22Rv1 (cell line): ENCODE results near the gene IL17A.
"Not testable (repeated sequence)": the region's sequence is repeated elsewhere in the genome, so short reads cannot be mapped to it uniquely, and the experiment has no call there.

Source experiments
- H3K27ac ChIP-seq: fragments of 450-650 bp; 2 replicates; pipeline ENCODE4 v1.5.1; 2017
- ZFX ChIP-seq: fragments of 450-650 bp; IDR thresholded peaks from 2 replicates; pipeline ENCODE4 v1.6.1; 2017; ENCODE audit warnings: antibody characterized with exemption, borderline replicate concordance
- TF ChIP-seq, protein P1 (sequence below): fragments of 450-650 bp; IDR thresholded peaks from 2 replicates; pipeline ENCODE4 v1.5.1; 2017; ENCODE audit warnings: mild to moderate bottlenecking

IL17A gene

DNA sequence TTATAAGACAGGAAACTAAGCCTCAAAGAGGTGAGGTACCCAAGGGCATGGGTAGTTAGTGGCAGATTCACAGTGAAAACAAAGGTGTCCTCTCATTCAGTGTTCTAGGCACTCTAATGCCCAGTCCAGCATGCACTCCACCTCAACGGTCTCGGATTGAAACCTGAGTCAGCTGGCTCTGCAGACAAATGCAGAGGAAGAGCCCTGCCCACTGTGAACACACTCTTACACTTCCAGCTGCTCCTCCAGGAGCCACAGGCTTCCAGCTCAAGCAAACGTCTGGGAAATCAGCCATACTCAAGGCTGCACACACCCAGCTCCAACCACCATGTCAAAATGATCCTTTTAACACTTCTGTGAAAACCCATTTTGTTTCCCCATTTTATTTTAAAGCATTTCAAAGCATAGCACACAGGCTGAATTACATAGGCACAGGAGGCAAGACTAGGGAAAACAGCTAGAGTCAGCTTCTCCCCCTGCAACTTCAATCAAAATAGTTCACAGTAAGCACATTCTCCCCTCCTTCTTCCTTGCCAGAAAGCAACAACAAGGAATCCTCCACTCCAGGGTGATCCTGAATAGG is 3.0 kb upstream of the IL17A start:
- no peak overlapping the region for H3K27ac ChIP-seq

DNA sequence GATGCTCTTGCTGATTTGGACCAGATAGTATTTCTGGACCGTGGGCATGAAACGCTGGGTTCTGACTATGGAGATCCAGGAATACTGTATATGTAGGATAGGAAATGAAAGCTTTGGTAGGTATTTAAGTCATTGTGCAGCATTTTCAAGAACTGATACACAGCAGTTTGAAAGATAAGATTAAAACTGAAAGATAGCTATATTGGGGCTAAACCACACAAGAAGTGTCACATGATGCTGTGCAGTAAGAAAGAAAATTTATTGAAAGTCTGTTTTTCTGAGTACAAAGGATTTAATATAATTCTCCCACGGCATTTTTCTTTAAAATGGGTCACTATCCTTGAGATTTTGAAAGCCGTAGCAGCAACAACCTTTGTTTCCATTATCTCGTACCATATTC is 305 bp downstream of the IL17A start:
- TF ChIP-seq, protein P1, sequence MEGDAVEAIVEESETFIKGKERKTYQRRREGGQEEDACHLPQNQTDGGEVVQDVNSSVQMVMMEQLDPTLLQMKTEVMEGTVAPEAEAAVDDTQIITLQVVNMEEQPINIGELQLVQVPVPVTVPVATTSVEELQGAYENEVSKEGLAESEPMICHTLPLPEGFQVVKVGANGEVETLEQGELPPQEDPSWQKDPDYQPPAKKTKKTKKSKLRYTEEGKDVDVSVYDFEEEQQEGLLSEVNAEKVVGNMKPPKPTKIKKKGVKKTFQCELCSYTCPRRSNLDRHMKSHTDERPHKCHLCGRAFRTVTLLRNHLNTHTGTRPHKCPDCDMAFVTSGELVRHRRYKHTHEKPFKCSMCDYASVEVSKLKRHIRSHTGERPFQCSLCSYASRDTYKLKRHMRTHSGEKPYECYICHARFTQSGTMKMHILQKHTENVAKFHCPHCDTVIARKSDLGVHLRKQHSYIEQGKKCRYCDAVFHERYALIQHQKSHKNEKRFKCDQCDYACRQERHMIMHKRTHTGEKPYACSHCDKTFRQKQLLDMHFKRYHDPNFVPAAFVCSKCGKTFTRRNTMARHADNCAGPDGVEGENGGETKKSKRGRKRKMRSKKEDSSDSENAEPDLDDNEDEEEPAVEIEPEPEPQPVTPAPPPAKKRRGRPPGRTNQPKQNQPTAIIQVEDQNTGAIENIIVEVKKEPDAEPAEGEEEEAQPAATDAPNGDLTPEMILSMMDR: no peak
- TF ChIP-seq ZFX: no peak
- no peak overlapping the region for H3K27ac ChIP-seq

More for the DNA sequence above, 3.0 kb upstream of the IL17A start:
- TF ChIP-seq, protein P1: no peak
- no peak for TF ChIP-seq ZFX

DNA sequence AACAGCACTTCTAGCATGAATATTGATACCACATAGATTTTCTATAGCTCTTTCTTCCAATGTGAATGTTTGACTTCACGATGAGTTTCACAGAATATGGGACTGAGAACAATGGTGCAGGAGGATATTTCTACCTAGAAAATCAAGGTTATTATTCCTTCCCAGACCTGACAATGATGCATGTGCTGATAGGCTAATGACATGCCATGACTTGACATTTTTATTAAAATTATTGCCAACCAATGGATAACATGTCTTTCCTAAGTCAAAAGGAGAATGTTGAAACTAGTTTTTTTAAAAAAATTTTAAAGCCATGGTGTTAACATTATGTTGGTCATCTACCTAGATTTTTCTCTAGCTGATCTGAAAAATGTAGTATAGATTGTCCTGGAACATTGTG is 923 bp downstream of the IL17A start:
- TF ChIP-seq ZFX: no peak
- TF ChIP-seq, protein P1: no peak
- no peak overlapping the region for H3K27ac ChIP-seq

DNA sequence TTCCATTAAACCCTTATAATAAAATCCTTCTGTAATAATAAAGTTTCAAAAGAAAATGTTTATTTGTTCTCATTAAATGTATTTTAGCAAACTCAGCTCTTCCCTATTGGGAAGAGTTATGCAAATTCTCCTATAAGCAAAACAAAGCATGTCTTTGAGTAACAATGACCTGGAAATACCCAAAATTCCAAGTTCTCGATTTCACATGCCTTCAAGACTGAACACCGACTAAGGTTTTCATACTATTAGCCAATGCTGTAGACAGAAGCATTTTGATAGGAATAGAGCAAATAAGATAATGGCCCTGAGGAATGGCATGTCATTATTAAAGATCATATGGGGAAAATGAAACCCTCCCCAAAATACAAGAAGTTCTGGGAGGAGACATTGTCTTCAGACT is 3.8 kb downstream of the IL17A start:
- no peak overlapping the region for H3K27ac ChIP-seq
- TF ChIP-seq, protein P1: no peak
- no peak for TF ChIP-seq ZFX

DNA sequence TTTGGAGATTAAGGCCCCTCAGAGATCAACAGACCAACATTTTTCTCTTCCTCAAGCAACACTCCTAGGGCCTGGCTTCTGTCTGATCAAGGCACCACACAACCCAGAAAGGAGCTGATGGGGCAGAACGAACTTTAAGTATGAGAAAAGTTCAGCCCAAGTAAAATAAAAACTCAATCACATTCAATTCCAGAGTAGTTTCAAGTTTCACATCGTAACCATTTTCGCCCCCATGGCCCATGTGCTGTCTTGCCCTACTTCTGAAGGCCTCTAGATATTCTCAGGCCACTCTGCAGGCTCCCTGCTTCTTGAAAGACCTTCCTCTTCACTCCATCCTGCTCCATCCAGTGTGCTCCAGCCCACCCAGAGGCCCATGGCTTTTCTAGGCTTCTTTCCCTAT is 4.2 kb downstream of the IL17A start:
- no peak for TF ChIP-seq ZFX
- TF ChIP-seq, protein P1: no peak
- no peak overlapping the region for H3K27ac ChIP-seq

DNA sequence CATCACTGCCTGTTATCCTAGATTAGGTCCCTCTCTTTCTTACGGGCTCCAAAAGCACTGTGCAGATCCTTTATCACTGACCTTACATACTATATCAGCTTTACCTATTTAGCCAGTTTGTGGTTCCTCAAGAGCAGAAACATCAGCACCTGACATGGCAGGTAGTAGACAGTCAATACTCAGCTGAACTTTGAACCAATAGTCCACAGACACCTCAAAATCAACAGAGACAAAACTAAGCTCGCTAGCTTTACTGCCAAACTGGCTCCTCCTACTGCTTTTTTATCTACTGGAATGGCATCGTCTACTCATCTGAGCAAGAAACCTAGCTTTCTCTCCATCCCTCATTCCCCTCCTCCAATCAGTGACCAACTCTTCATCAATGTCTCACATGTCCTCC is 5.6 kb downstream of the IL17A start:
- TF ChIP-seq ZFX: no peak
- TF ChIP-seq, protein P1: no peak
- H3K27ac ChIP-seq: no peak overlapping the region

DNA sequence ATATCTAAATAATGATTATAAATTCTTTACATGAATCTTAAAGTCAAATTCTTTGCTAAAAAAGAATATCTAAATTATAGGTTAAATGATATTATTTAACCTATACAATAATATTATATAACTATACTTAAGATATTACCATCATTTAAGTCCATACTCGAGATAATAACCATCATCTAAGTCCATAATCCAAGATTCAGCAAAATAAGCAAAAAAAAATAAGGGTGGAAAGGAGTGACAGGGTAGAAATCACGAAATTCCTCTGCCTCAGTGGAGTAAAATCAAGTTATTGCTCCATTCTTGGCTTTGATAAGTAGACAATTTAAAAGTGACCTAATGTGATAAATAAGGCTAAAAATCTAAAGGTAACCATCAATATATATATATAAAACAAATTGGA is 9.7 kb downstream of the IL17A start:
- TF ChIP-seq, protein P1: no peak
- TF ChIP-seq ZFX: no peak

DNA sequence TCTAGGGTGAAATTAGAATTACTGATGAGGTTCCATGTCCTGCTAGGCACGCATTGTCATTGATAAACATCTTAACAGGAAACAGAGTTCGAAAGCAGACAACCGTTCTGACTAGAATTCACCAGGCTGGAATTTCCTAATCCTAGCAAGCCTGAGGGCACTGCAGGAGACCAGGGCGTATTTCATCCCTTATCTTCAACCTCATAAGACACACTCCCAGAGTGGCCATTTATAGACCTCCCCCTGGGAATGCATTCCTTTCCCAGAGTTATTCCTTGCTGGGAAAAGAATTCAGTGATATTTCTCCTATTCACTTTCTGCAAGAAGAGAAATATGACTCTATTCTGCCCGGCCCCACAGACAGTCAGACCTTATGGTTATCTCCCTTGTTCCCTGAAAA is 13.9 kb downstream of the IL17A start:
- not testable (repeated sequence) for H3K27ac ChIP-seq

More for the DNA sequence above, 9.7 kb downstream of the IL17A start:
- H3K27ac ChIP-seq: no peak overlapping the region
